Upper lobe of left lung (tissue), 4 donors: ENCODE data around the gene DPP10.

Experiments
- POLR2A ChIP-seq, 4 donors: fragments of 450-650 bp; IDR thresholded peaks; one replicate each; pipeline ENCODE4 v1.5.1; 2016 to 2017; ENCODE audit warnings: antibody characterized with exemption in 4 of 4, mild to moderate bottlenecking in 2 of 4
- TF ChIP-seq, protein P1 (sequence below), 6 experiments: fragments of 450-650 bp in 4 of 6; fragments of 200-600 bp in 2 of 6; sonication (generic) in 2 of 6; IDR thresholded peaks; one replicate each; pipeline ENCODE4 v1.5.1; 2016 to 2019; ENCODE audit warnings: antibody characterized with exemption in 6 of 6

DNA sequence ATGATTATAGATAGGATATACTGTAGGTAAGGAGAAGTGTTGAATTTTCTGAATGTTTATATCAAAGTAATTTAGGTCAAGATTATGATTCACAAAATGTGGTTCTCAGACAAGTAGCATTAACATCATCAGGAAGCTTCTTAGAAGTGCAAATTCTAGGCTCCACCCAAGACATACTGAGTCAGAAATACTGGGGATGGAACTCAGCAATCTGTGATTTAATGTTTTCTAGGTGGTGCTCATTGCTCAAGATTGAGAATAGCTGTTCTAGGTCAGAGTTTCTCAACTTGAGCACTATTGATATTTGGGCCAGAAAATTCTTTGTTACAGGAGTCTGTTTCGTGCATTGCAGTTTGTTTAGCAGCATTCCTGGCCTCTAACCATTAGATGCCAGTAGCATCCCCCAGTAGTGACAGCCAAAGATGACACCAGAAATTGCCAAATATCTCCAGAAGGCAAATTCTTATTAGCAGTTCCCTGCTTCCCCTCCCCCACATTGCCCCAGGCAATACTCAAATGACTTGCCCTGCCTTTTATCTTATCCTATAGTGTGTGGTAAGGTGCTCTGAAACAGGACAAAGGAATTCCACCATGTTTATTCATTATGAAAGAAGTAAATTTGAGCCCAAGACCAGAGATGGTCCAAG, 1001.2 kb downstream of the DPP10 start:
- TF ChIP-seq, protein P1, sequence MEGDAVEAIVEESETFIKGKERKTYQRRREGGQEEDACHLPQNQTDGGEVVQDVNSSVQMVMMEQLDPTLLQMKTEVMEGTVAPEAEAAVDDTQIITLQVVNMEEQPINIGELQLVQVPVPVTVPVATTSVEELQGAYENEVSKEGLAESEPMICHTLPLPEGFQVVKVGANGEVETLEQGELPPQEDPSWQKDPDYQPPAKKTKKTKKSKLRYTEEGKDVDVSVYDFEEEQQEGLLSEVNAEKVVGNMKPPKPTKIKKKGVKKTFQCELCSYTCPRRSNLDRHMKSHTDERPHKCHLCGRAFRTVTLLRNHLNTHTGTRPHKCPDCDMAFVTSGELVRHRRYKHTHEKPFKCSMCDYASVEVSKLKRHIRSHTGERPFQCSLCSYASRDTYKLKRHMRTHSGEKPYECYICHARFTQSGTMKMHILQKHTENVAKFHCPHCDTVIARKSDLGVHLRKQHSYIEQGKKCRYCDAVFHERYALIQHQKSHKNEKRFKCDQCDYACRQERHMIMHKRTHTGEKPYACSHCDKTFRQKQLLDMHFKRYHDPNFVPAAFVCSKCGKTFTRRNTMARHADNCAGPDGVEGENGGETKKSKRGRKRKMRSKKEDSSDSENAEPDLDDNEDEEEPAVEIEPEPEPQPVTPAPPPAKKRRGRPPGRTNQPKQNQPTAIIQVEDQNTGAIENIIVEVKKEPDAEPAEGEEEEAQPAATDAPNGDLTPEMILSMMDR (IDR thresholded peaks at IDR 0.05): no peak
- no peak for TF ChIP-seq POLR2A (IDR thresholded peaks at IDR 0.05)
